ENCODE measurements around the gene METTL26.

DNA sequence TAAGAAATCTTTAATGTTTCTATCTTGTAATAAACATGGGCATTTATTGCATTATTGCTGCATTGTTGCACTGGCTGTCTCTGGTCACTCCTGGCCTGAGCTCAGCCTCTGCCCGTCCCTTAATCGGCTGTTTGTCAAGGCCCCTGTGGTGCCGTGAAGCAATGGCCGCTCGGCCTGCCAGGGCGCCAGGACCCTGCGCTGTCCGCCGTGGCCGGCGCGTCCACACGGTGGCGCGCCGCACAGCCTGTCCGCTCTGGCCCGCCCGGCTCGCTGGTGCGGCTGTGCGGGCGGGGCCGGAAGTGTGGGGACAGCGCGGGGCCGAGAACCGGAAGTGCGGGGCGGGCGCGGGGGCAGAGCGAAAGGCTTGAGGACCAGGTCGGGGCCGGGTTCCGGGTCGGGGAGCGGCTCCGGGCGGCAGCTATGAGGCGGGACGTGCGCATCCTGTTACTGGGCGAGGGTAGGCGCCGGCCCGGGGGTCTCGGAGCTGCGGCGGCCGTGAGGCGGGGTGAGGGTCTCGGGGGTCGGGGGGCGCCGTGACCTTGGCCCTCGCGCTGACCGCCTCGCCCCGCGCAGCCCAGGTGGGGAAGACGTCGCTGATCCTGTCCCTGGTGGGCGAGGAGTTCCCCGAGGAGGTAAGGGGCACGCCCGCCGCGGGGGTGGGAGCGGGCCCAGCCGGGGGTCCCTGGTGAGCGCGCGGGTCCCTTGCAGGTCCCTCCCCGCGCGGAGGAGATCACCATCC is 31.8 kb upstream of the METTL26 start, which contains the start of gene RHOT2:
- TF ChIP-seq RFX5 (IDR thresholded peaks at IDR 0.05; ENCODE audit: low read depth, low read length) (no peak), POLR2AphosphoS5 (IDR thresholded peaks at IDR 0.05; ENCODE audit: low read length) (peak; percentile 79; the same call in 1 of the 2 replicates), KLF5 (IDR thresholded peaks at IDR 0.05; ENCODE audit: partially characterized antibody) (peak; percentile 87), SKIL (IDR thresholded peaks at IDR 0.05; ENCODE audit: low read depth, poor library complexity, severe bottlenecking) (no peak), RAD21 (IDR thresholded peaks at IDR 0.05; ENCODE audit: insufficient read depth, low read depth, low read length) (no peak), CTCF (IDR thresholded peaks at IDR 0.05 in 2 of 3, conservative IDR thresholded peaks at IDR 0.05 in 1 of 3; ENCODE audit: control insufficient read depth in 2 of 3, extremely low read depth in 1 of 3, insufficient read depth in 1 of 3, low read depth in 3 of 3, low read length in 3 of 3) (peak; percentile 72 to 95 (median 93); a peak in 5 of 6 replicates)
- TF ChIP-seq, protein P1, sequence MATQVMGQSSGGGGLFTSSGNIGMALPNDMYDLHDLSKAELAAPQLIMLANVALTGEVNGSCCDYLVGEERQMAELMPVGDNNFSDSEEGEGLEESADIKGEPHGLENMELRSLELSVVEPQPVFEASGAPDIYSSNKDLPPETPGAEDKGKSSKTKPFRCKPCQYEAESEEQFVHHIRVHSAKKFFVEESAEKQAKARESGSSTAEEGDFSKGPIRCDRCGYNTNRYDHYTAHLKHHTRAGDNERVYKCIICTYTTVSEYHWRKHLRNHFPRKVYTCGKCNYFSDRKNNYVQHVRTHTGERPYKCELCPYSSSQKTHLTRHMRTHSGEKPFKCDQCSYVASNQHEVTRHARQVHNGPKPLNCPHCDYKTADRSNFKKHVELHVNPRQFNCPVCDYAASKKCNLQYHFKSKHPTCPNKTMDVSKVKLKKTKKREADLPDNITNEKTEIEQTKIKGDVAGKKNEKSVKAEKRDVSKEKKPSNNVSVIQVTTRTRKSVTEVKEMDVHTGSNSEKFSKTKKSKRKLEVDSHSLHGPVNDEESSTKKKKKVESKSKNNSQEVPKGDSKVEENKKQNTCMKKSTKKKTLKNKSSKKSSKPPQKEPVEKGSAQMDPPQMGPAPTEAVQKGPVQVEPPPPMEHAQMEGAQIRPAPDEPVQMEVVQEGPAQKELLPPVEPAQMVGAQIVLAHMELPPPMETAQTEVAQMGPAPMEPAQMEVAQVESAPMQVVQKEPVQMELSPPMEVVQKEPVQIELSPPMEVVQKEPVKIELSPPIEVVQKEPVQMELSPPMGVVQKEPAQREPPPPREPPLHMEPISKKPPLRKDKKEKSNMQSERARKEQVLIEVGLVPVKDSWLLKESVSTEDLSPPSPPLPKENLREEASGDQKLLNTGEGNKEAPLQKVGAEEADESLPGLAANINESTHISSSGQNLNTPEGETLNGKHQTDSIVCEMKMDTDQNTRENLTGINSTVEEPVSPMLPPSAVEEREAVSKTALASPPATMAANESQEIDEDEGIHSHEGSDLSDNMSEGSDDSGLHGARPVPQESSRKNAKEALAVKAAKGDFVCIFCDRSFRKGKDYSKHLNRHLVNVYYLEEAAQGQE (IDR thresholded peaks at IDR 0.05; ENCODE audit: low read depth, low read length), result no peak
- TF ChIP-seq, protein P2, sequence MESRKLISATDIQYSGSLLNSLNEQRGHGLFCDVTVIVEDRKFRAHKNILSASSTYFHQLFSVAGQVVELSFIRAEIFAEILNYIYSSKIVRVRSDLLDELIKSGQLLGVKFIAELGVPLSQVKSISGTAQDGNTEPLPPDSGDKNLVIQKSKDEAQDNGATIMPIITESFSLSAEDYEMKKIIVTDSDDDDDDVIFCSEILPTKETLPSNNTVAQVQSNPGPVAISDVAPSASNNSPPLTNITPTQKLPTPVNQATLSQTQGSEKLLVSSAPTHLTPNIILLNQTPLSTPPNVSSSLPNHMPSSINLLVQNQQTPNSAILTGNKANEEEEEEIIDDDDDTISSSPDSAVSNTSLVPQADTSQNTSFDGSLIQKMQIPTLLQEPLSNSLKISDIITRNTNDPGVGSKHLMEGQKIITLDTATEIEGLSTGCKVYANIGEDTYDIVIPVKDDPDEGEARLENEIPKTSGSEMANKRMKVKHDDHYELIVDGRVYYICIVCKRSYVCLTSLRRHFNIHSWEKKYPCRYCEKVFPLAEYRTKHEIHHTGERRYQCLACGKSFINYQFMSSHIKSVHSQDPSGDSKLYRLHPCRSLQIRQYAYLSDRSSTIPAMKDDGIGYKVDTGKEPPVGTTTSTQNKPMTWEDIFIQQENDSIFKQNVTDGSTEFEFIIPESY (IDR thresholded peaks at IDR 0.05), result peak; percentile 81; the same call in 1 of the 2 replicates

Data from GM12878 (cell line).